Sigmoid colon (tissue), 7 donors: ENCODE measurements around the gene CROCC. TPM values are rescaled to one million over a fixed set of nuclear protein-coding genes. Genes with fewer than 3 reads are reported as not detected.
A peak's percentile ranks its signal among the peaks of the same experiment; 100 is the strongest.
"Not testable (repeated sequence)": the region's sequence is repeated elsewhere in the genome, so short reads cannot be mapped to it uniquely, and the experiment has no call there.

ENCODE experiments used
- DNase-seq: peaks from one replicate; pipeline ENCODE4 v3.0.0-alpha.2; 2019
- H3K27ac ChIP-seq, 4 donors: fragments of 200-600 bp; sonication (generic); one replicate each; pipeline ENCODE4 v1.5.1; 2016 to 2019; ENCODE audit warnings: mild to moderate bottlenecking in 1 of 4
- H3K27me3 ChIP-seq, 3 donors: fragments of 200-600 bp; sonication (generic); one replicate each; pipeline ENCODE4 v1.5.1; 2019; ENCODE audit warnings: mild to moderate bottlenecking in 1 of 3
- H3K36me3 ChIP-seq, 4 donors: fragments of 200-600 bp; sonication (generic); one replicate each; pipeline ENCODE4 v1.5.1; 2016 to 2019
- H3K4me1 ChIP-seq, 4 donors: fragments of 200-600 bp; sonication (generic); one replicate each; pipeline ENCODE4 v1.5.1; 2017 to 2019
- H3K4me3 ChIP-seq, 4 donors: fragments of 200-600 bp; sonication (generic); one replicate each; pipeline ENCODE4 v1.5.1; 2017 to 2019; ENCODE audit warnings: mild to moderate bottlenecking in 2 of 4, moderate library complexity in 1 of 4
- H3K9me3 ChIP-seq, 4 donors: fragments of 200-600 bp in 3 of 4; sonication (generic) in 3 of 4; one replicate each; pipeline versions ENCODE4 v1.5.1 to v1.6.1; 2013 to 2019
- POLR2A ChIP-seq, 2 donors: fragments of 450-650 bp; IDR thresholded peaks; one replicate each; pipeline ENCODE4 v1.6.1; 2016; ENCODE audit warnings: antibody characterized with exemption in 2 of 2, mild to moderate bottlenecking in 2 of 2, moderate library complexity in 2 of 2
- POLR2AphosphoS5 ChIP-seq, 4 donors: sonication (generic); formaldehyde crosslinking; IDR thresholded peaks; one replicate each; pipeline ENCODE4 v1.6.1; 2017; ENCODE audit warnings: antibody characterized with exemption in 4 of 4
- WGBS, 2 donors: extraction: QIAGEN DNeasy Blood & Tissue Kit; methylation state at CpG; one replicate each; pipeline ENCODE4 v1.1.7; 2013; 5-methylcytosine and 5-hydroxymethylcytosine counted together
- intact Hi-C: fragments of 100-400 bp; cut with DNase I; formaldehyde crosslinking; loops from one replicate; pipeline ENCODE4 v1.15.1; 2023
- polyA plus RNA-seq, 3 donors: library from polyadenylated mRNA; stranded (reverse); fragments of 200-250 nt; gene quantifications; one replicate each; pipeline ENCODE4 v1.2.3, GENCODE V29; 2013
- total RNA-seq, 4 donors: library from RNA; depleted of rRNA; stranded (reverse); fragments of >200 nt; gene quantifications; one replicate each; pipeline ENCODE4 v1.1.0, GENCODE V29; 2016
- TF ChIP-seq, protein P1 (sequence below), 4 experiments: fragments of 450-650 bp in 3 of 4; fragments of 200-600 bp in 1 of 4; IDR thresholded peaks; one replicate each; pipeline ENCODE4 v1.5.1; 2016 to 2019; ENCODE audit warnings: antibody characterized with exemption in 4 of 4, mild to moderate bottlenecking in 3 of 4, moderate library complexity in 2 of 4
- donor health status: healthy with polysubstance abuse.
- donor health status: Bipolar disorder and iron deficiency.
- donor health status: healthy.

Gene CROCC
- total and polyA plus RNA-seq, 7 donors: 3.5 to 25.5 (median 16.5) TPM

DNA sequence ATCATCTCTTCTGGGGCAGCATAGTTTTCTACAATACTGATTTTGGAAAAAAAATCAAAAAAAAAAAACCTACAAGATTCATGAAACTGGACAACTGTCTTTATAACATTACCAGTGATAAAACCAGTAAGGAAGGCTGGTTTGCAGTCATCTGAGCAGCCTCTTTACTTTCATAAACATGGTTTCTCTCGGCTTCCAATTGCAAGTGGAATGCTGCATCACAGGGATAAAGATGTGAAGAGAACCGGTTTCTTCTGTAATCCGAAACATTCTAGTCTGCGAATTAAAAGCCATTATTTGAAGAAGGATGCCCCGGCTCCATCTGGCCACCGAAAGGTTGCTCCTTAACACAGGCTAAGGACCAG is 26.5 kb upstream of the CROCC start:
- TF ChIP-seq POLR2AphosphoS5 (IDR thresholded peaks at IDR 0.05): peak in 1 of 4 donors; percentile 16
- Histone ChIP-seq H3K27ac (peak overlapping the region; percentile 78 to 86 (median 84)), H3K4me1 (peaks cover 0 to 13% (median 8%) of the 10 kb centered on the region in 4 donors), H3K4me3 (peak overlapping the region; percentile 15 to 45 (median 36))
- DNase-seq, H3K9me3 ChIP-seq, H3K36me3 ChIP-seq, H3K27me3 ChIP-seq, intact Hi-C loops: not testable (repeated sequence)
- WGBS, 2 donors: 0 to 6% methylated on average over 6 of the region's 6 CpGs

DNA sequence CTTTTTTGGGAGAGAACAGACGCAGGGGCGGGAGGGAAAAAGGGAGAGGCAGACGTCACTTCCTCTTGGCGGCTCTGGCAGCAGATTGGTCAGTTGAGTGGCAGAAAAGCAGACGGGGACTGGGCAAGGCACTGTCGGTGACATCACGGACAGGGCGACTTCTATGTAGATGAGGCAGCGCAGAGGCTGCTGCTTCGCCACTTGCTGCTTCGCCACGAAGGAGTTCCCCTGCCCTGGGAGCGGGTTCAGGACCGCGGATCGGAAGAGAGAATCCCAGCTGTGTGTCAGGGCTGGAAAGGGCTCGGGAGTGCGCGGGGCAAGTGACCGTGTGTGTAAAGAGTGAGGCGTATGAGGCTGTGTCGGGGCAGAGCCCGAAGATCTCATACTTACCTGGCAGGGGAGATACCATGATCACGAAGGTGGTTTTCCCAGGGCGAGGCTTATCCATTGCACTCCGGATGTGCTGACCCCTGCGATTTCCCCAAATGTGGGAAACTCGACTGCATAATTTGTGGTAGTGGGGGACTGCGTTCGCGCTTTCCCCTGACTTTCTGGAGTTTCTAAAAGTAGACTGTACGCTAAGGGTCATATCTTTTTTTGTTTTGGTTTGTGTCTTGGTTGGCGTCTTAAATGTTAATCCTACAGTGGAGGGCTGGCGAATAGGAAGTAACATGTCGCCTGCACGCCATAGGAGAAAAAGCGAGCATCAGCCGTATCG is 26.0 kb upstream of the CROCC start, which contains the start of gene RNU1-2:
Gene RNU1-2 (plus strand): TSS at position 383 of the 718 bp plus-strand sequence.
- Histone ChIP-seq H3K27ac (peak within 1 kb of the TSS; percentile 83 to 86 (median 84)), H3K4me1 (peaks cover 0 to 13% (median 8%) of the 10 kb centered on the region in 4 donors), H3K4me3 (peak within 1 kb of the TSS; percentile 15 to 45 (median 36))
- intact Hi-C loops, H3K27me3 ChIP-seq, H3K36me3 ChIP-seq, H3K9me3 ChIP-seq: not testable (repeated sequence)
- TF ChIP-seq POLR2A (IDR thresholded peaks at IDR 0.05) (peak; percentile 73 to 85), POLR2AphosphoS5 (IDR thresholded peaks at IDR 0.05) (peak; percentile 14 to 92 (median 79))
- peak; percentile 99 for DNase-seq
- WGBS, 2 donors: 0% methylated on average over 32 of the region's 39 CpGs

DNA sequence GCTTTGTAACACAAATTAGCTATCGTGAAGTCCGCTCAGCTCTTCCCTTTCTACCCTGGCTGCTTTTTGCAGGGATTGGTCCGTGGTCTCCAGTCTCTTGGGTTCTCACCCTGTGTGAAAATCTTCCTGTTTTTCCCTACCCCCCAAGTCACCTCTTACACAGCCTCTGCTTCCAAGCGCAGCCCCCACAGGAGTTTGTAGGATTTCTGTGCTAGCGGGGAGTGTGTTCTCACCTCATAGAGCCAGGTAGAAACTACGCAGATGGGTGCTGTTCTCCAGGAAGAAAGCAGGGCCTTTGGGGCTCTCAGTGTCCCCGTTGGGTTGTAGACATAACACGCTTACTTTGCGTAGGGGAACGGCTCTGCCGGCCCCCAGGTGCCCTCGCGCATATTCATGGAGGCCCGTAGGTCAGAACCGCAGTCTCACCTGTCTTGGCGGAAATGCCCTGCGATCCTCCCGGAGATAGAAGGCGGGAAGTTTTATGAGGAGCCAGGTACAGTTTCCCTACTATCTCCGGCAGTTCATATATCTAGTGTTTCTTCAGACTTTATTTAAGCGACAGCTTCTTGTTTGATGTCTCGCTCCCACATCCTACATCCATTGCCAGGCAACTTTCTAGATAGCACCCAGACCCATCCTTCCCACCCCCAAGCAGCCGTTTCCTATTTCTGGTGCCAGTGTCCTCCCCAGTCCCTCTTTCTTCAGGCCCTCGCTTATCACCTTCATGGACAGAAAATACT is 25.2 kb upstream of the CROCC start:
- H3K9me3 ChIP-seq, intact Hi-C loops, H3K27me3 ChIP-seq, H3K36me3 ChIP-seq: not testable (repeated sequence)
- DNase-seq: peak; percentile 78
- 20 to 24% methylated on average over 23 of the region's 24 CpGs for WGBS, 2 donors
- peak overlapping the region in 3 of 4 donors; percentile 24 to 34 (median 28) for H3K4me3 ChIP-seq
- H3K4me1 ChIP-seq: peaks cover 0 to 13% (median 8%) of the 10 kb centered on the region in 4 donors
- H3K27ac ChIP-seq: peak overlapping the region; percentile 81 to 86 (median 84)

DNA sequence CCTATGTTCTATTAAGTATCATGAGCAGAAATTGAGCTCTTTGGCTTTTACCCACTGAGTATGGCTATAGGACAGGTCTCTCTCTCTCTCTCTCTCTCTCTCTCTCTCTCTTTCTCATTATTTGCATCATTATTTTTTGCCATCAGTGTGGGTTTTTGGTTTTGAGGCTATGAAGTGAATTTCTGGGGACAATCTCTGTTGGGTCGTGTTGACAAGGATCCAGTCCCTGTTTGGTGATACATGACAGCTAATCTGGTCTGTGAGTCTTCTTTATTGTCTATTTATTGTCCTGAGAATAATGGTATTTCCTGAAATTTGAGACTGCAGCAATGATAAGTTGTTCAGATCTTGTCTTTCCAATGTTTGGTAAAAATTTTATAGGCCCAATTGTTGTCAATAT is 24.1 kb upstream of the CROCC start:
- DNase-seq, H3K36me3 ChIP-seq, intact Hi-C loops, H3K4me3 ChIP-seq, H3K9me3 ChIP-seq, H3K27ac ChIP-seq, H3K27me3 ChIP-seq: not testable (repeated sequence)
- peaks cover 0 to 14% (median 9%) of the 10 kb centered on the region in 4 donors for H3K4me1 ChIP-seq
- 50 to 65% methylated on average over 1 of the region's 1 CpG for WGBS, 2 donors

DNA sequence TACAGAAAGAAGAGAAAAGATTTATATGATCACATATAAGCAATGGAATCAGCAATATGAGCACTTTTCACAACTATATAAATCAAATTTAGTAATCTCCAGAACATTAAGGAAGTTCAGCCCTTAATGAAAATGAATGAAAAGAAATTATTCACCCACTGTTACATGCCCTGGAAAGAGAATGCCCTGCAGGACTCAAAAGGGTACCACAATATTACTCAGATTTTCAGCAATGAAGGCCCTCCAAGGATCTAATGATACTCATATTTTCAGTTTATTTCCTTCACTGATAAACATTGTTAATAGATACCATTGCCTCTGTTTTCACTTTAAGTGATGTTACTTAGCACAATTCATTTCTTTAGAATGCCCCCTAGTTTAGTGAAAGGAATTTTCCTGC is 23.4 kb upstream of the CROCC start:
- H3K4me3 ChIP-seq, H3K27ac ChIP-seq, intact Hi-C loops, DNase-seq, H3K27me3 ChIP-seq, H3K36me3 ChIP-seq, H3K9me3 ChIP-seq: not testable (repeated sequence)
- H3K4me1 ChIP-seq: peaks cover 0 to 20% (median 16%) of the 10 kb centered on the region in 4 donors

DNA sequence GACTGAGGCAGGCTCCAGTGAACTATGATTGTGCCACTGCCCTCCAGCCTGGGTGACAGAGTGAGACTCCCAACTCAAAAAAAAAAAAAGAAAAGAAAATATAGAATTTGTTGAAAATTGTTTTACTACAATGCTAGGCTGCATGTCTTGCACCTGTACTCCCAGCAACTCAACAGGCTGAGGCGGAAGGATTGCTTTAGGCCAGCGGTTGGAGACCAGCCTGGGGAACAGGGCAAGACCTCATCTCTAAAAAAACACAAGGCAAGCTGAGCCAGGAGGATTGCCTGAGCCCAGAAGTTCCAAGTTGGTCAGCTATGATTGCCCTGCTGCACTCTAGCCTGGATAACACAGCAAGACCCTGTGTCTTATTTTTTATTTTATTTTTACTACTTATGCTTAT is 22.7 kb upstream of the CROCC start:
- intact Hi-C loops, H3K27ac ChIP-seq, H3K27me3 ChIP-seq, H3K4me3 ChIP-seq, H3K9me3 ChIP-seq, H3K36me3 ChIP-seq: not testable (repeated sequence)
- peaks cover 0 to 25% (median 22%) of the 10 kb centered on the region in 4 donors for H3K4me1 ChIP-seq
- WGBS, 2 donors: 90% methylated on average over 2 of the region's 2 CpGs
- DNase-seq: peak; percentile 64

DNA sequence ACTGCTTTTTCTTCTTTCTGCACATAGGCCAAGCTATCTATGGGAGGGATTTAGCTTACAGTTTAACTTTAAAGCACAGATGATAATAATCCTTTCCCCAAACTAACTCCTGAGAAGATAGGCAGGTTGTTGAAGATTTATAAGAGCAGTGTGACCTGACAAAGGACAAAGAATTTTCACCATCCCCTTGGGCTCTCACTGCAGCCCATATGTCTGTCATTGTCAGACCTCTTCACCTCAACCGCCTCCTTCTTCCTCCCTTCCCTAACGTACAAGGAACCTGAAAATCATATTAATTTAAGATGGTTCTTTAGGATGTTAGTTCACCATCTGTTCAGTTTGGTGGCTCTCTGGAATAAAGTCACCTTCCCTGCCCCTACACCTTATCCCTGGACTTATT is 21.0 kb upstream of the CROCC start:
- 71 to 80% methylated on average over 2 of the region's 2 CpGs for WGBS, 2 donors
- no peaks in the 10 kb centered on the region for H3K36me3 ChIP-seq
- intact Hi-C loops: no loop called here

DNA sequence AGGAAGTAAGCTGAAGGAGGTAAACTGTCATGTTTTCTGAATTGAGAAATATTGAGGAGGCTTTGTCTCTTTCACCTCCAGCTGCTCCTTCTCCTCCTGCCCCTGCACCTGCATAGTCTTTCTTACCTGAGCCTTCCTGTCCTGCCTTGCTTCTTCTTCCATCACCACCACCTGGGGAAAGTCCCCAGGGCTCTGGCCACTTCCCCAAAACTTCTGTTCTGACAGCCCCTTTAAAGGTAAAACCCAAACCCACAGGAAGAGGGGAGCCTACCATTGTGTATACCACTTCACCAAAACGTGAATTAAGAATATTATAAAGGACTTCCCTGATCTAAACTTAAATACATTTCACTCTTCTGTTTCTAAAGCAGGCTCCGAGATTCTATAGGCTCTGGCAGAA is 20.4 kb upstream of the CROCC start:
- H3K27me3 ChIP-seq, H3K36me3 ChIP-seq, H3K4me3 ChIP-seq, DNase-seq, H3K27ac ChIP-seq, intact Hi-C loops, H3K9me3 ChIP-seq: not testable (repeated sequence)
- WGBS, 2 donors: 56 to 70% methylated on average over 2 of the region's 2 CpGs
- peaks cover 0 to 34% (median 28%) of the 10 kb centered on the region in 4 donors for H3K4me1 ChIP-seq

More for the DNA sequence above, 21.0 kb upstream of the CROCC start:
- H3K27me3 ChIP-seq: no peaks in the 10 kb centered on the region
- H3K4me1 ChIP-seq: peaks cover 0 to 34% (median 28%) of the 10 kb centered on the region in 4 donors
- DNase-seq: no peak
- H3K9me3 ChIP-seq: no peaks in the 10 kb centered on the region
- H3K4me3 ChIP-seq: no peak overlapping the region
- no peak overlapping the region for H3K27ac ChIP-seq
- TF ChIP-seq, protein P1, sequence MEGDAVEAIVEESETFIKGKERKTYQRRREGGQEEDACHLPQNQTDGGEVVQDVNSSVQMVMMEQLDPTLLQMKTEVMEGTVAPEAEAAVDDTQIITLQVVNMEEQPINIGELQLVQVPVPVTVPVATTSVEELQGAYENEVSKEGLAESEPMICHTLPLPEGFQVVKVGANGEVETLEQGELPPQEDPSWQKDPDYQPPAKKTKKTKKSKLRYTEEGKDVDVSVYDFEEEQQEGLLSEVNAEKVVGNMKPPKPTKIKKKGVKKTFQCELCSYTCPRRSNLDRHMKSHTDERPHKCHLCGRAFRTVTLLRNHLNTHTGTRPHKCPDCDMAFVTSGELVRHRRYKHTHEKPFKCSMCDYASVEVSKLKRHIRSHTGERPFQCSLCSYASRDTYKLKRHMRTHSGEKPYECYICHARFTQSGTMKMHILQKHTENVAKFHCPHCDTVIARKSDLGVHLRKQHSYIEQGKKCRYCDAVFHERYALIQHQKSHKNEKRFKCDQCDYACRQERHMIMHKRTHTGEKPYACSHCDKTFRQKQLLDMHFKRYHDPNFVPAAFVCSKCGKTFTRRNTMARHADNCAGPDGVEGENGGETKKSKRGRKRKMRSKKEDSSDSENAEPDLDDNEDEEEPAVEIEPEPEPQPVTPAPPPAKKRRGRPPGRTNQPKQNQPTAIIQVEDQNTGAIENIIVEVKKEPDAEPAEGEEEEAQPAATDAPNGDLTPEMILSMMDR (IDR thresholded peaks at IDR 0.05): peak in 1 of 4 experiments; percentile 28
- TF ChIP-seq POLR2AphosphoS5 (IDR thresholded peaks at IDR 0.05): no peak
